NT2/D1 (cell line): Measurements from ENCODE around the gene OR10G3.

Experiments used
- SUZ12 ChIP-seq: IDR thresholded peaks from 2 replicates; pipeline ENCODE4 v1.6.1; 2011; ENCODE audit not compliant: insufficient read length, insufficient read depth; ENCODE audit errors: extremely low read depth
- YY1 ChIP-seq: IDR thresholded peaks from 2 replicates; pipeline ENCODE4 v1.6.1; 2011; ENCODE audit not compliant: insufficient read length, insufficient read depth
- ZNF274 ChIP-seq: IDR thresholded peaks from 2 replicates; pipeline ENCODE4 v1.6.1; 2011; ENCODE audit warnings: mild to moderate bottlenecking, low read depth, low read length

GRCh38 chr14:21529515-21529914 is 50.4 kb downstream of the OR10G3 start:
- TF ChIP-seq YY1 (no peak), SUZ12 (no peak), ZNF274 (no peak)
